Measurements from ENCODE around the gene TFEB.
A peak's percentile ranks its signal among the peaks of the same experiment; 100 is the strongest.
"Not testable (repeated sequence)": the region's sequence is repeated elsewhere in the genome, so short reads cannot be mapped to it uniquely, and the experiment has no call there.

Gene TFEB

GRCh38 chr6:41770381-41771057, 35.1 kb upstream of the TFEB start:
- Mint-ChIP-seq H3K36me3 (ENCODE audit: low read depth) (peaks cover 44% of the 10 kb centered on the region), H3K27me3 (no peaks in the 10 kb centered on the region)

GRCh38 chr6:41769376-41769775, 34.0 kb upstream of the TFEB start:
- no peak for DNase-seq
- peaks cover 32% of the 10 kb centered on the region for H3K36me3 Mint-ChIP-seq (ENCODE audit: low read depth)
- no peaks in the 10 kb centered on the region for H3K27me3 Mint-ChIP-seq

More at GRCh38 chr6:41770381-41771057, 35.1 kb upstream of the TFEB start:
- Mint-ChIP-seq H3K27ac (no peak overlapping the region), H3K9me3 (no peaks in the 10 kb centered on the region), H3K4me3 (no peak overlapping the region), H3K4me1 (ENCODE audit: low read depth) (peaks cover 6% of the 10 kb centered on the region)
- no peak for DNase-seq

GRCh38 chr6:41768545-41769308, 33.3 kb upstream of the TFEB start:
- no peak for DNase-seq
- Mint-ChIP-seq H3K4me1 (ENCODE audit: low read depth) (peaks cover 6% of the 10 kb centered on the region), H3K9me3 (no peaks in the 10 kb centered on the region), H3K27me3 (no peaks in the 10 kb centered on the region), H3K36me3 (ENCODE audit: low read depth) (peaks cover 28% of the 10 kb centered on the region), H3K4me3 (no peak overlapping the region), H3K27ac (peak overlapping the region; percentile 52)

More at GRCh38 chr6:41769376-41769775, 34.0 kb upstream of the TFEB start:
- H3K4me3 Mint-ChIP-seq = no peak overlapping the region
- H3K9me3 Mint-ChIP-seq = no peaks in the 10 kb centered on the region
- no peak overlapping the region for H3K27ac Mint-ChIP-seq
- H3K4me1 Mint-ChIP-seq (ENCODE audit: low read depth) = peaks cover 6% of the 10 kb centered on the region

GRCh38 chr6:41767112-41767833, 31.9 kb upstream of the TFEB start:
- Mint-ChIP-seq H3K9me3 (no peaks in the 10 kb centered on the region), H3K4me1 (ENCODE audit: low read depth) (peaks cover 6% of the 10 kb centered on the region), H3K27ac (no peak overlapping the region), H3K27me3 (no peaks in the 10 kb centered on the region), H3K4me3 (no peak overlapping the region), H3K36me3 (ENCODE audit: low read depth) (peaks cover 21% of the 10 kb centered on the region)
- no peak for DNase-seq

GRCh38 chr6:41766043-41766664, 30.7 kb upstream of the TFEB start:
- not testable (repeated sequence) for H3K27ac Mint-ChIP-seq; H3K9me3 Mint-ChIP-seq; H3K4me1 Mint-ChIP-seq (ENCODE audit: low read depth); H3K36me3 Mint-ChIP-seq (ENCODE audit: low read depth); DNase-seq; H3K27me3 Mint-ChIP-seq; H3K4me3 Mint-ChIP-seq

- H3K27ac Mint-ChIP-seq = no peak overlapping the region
- no peaks in the 10 kb centered on the region for H3K36me3 Mint-ChIP-seq (ENCODE audit: low read depth)
Measured at GRCh38 chr6:41763470-41763869, 28.1 kb upstream of the TFEB start.

GRCh38 chr6:41759905-41760579, 24.6 kb upstream of the TFEB start:
- no peak for DNase-seq
- Mint-ChIP-seq H3K4me1 (ENCODE audit: low read depth) (peaks cover 2% of the 10 kb centered on the region), H3K27ac (no peak overlapping the region), H3K36me3 (ENCODE audit: low read depth) (no peaks in the 10 kb centered on the region), H3K27me3 (no peaks in the 10 kb centered on the region), H3K4me3 (no peak overlapping the region), H3K9me3 (no peaks in the 10 kb centered on the region)

More at GRCh38 chr6:41763470-41763869, 28.1 kb upstream of the TFEB start:
- Mint-ChIP-seq H3K9me3 (no peaks in the 10 kb centered on the region), H3K4me3 (no peak overlapping the region), H3K27me3 (no peaks in the 10 kb centered on the region), H3K4me1 (ENCODE audit: low read depth) (peaks cover under 1% of the 10 kb centered on the region)
- DNase-seq = no peak

GRCh38 chr6:41759106-41759904, 23.9 kb upstream of the TFEB start:
- Mint-ChIP-seq H3K36me3 (ENCODE audit: low read depth) (no peaks in the 10 kb centered on the region), H3K27me3 (no peaks in the 10 kb centered on the region), H3K27ac (no peak overlapping the region), H3K4me1 (ENCODE audit: low read depth) (peaks cover 2% of the 10 kb centered on the region), H3K4me3 (no peak overlapping the region), H3K9me3 (no peaks in the 10 kb centered on the region)
- DNase-seq = no peak

GRCh38 chr6:41758641-41759035, 23.2 kb upstream of the TFEB start:
- no peak for DNase-seq
- H3K27ac Mint-ChIP-seq = no peak overlapping the region
- H3K9me3 Mint-ChIP-seq = no peaks in the 10 kb centered on the region
- H3K4me3 Mint-ChIP-seq = no peak overlapping the region
- no peaks in the 10 kb centered on the region for H3K36me3 Mint-ChIP-seq (ENCODE audit: low read depth)
- peaks cover 2% of the 10 kb centered on the region for H3K4me1 Mint-ChIP-seq (ENCODE audit: low read depth)
- H3K27me3 Mint-ChIP-seq = no peaks in the 10 kb centered on the region

GRCh38 chr6:41757931-41758640, 22.7 kb upstream of the TFEB start:
- no peaks in the 10 kb centered on the region for H3K27me3 Mint-ChIP-seq
- H3K9me3 Mint-ChIP-seq = no peaks in the 10 kb centered on the region
- H3K27ac Mint-ChIP-seq = no peak overlapping the region
- H3K4me1 Mint-ChIP-seq (ENCODE audit: low read depth) = peaks cover 2% of the 10 kb centered on the region
- H3K36me3 Mint-ChIP-seq (ENCODE audit: low read depth) = no peaks in the 10 kb centered on the region
- no peak for DNase-seq
- no peak overlapping the region for H3K4me3 Mint-ChIP-seq

GRCh38 chr6:41757271-41757670, 21.9 kb upstream of the TFEB start:
- Mint-ChIP-seq H3K4me1 (ENCODE audit: low read depth) (peaks cover 2% of the 10 kb centered on the region), H3K9me3 (no peaks in the 10 kb centered on the region), H3K36me3 (ENCODE audit: low read depth) (no peaks in the 10 kb centered on the region), H3K27ac (no peak overlapping the region), H3K27me3 (no peaks in the 10 kb centered on the region), H3K4me3 (no peak overlapping the region)
- DNase-seq = no peak

GRCh38 chr6:41756354-41756753, 20.9 kb upstream of the TFEB start:
- DNase-seq = no peak
- H3K27me3 Mint-ChIP-seq = no peaks in the 10 kb centered on the region

GRCh38 chr6:41755895-41756294, 20.5 kb upstream of the TFEB start:
- no peaks in the 10 kb centered on the region for H3K36me3 Mint-ChIP-seq (ENCODE audit: low read depth)
- DNase-seq = no peak
- H3K27me3 Mint-ChIP-seq = no peaks in the 10 kb centered on the region
- no peak overlapping the region for H3K4me3 Mint-ChIP-seq
- peaks cover 2% of the 10 kb centered on the region for H3K4me1 Mint-ChIP-seq (ENCODE audit: low read depth)
- no peaks in the 10 kb centered on the region for H3K9me3 Mint-ChIP-seq
- H3K27ac Mint-ChIP-seq = no peak overlapping the region

More at GRCh38 chr6:41756354-41756753, 20.9 kb upstream of the TFEB start:
- Mint-ChIP-seq H3K27ac (no peak overlapping the region), H3K4me1 (ENCODE audit: low read depth) (peaks cover 2% of the 10 kb centered on the region), H3K9me3 (no peaks in the 10 kb centered on the region), H3K36me3 (ENCODE audit: low read depth) (no peaks in the 10 kb centered on the region), H3K4me3 (no peak overlapping the region)

All from activated T-cell treated with anti-CD3 and anti-CD28 coated beads, Interleukin-2, amount 50 U/mL, for 24 hours (primary cell).